Measurements from ENCODE around the gene RAB5IF.
"Not testable (repeated sequence)": the region's sequence is repeated elsewhere in the genome, so short reads cannot be mapped to it uniquely, and the experiment has no call there.

The RAB5IF gene

GRCh38 chr20:36585410-36586125 lies 20.0 kb upstream of the RAB5IF start:
- no peak for DNase-seq (ENCODE audit: low read depth)

GRCh38 chr20:36587388-36588070 lies 18.1 kb upstream of the RAB5IF start:
- DNase-seq (ENCODE audit: low read depth), result no peak

GRCh38 chr20:36591281-36591680 lies 14.3 kb upstream of the RAB5IF start:
- no peak for DNase-seq (ENCODE audit: low read depth)

DNA sequence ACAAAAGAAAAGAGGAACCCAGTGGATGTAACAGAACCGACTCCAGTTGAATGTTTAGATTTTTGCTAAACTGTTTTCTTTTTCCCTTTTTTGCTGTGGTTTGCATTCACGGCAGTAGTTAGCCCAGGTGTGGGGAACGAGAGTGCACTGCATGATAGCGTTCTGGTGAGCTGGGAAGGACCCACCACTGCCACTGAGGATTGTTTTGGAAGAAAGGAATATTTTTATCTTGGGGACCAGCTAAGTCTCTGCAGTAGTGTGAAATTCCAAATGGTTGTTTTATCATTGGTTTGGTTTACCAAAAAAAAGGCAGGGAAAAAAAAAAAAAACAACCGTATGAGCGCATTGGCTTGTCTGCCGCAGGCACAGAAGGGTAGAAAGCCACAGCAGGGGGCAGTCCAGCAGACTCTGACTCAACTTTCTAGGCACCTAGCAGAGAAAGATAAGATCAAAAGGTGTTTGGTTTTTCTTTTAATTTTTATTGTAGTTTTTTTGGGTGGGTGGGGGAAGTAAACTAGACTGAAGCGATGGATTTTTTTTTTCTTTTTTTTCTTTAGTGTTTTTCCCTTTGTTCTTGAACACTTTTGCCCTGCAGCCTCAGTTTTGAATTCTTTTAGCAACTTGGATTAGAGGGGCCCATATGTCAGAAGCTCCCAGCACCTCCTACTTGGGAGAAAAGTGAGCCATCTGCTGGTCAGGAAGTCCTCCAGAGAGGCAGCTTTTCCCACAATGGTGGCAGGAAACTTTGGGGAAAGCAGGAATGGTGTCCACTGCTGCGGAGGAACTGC lies 13.5 kb upstream of the RAB5IF start:
- no peak for DNase-seq (ENCODE audit: low read depth)

DNA sequence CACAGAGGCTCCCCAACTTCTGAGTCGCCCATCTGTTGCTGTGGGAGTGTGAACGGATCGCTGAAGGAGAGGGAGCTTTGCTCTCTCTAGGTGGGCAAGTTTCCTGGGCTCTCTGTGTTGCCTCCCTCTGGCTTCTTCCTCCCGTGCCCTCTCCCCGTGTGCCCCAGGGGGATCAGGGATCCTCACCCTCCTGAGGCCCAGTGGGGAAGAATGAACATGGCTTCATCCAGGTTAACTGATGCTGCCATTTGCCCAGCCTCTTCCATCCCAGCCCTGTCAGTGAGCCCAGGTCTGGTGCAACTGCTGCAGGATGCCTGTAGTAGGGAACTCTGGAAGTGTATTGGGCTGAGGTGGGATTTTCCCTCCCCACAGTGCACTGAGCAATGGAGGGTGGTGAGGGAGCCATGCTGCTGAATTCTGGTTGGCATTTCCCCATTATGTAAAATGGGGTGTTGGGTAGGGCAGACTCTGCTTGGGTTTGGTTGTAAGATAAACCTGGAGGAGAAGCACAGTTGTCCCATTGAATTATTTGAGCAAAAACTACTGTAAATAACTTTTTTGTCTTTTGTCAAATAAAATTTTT lies 12.1 kb upstream of the RAB5IF start:
- DNase-seq (ENCODE audit: low read depth), result no peak

DNA sequence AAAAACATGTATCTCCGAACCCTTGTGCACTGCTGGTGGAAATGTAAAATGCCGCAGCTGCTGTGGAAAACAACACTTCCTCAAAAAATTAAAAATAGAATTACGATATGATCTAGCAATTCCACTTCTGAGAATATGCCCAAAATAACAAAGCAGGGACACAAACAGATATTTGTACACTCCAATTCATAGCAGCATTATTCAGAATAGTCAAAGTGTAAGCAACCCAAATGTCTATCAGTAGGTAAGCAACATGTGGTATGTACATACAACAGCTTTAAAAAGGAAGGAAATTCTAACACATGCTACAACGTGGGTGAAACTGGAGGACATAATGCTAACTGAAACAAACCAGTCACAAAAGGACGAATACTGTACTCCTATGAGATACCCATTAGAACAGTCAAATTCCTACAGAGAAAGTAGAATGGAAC lies 5.7 kb upstream of the RAB5IF start:
- no peak for DNase-seq (ENCODE audit: low read depth)

DNA sequence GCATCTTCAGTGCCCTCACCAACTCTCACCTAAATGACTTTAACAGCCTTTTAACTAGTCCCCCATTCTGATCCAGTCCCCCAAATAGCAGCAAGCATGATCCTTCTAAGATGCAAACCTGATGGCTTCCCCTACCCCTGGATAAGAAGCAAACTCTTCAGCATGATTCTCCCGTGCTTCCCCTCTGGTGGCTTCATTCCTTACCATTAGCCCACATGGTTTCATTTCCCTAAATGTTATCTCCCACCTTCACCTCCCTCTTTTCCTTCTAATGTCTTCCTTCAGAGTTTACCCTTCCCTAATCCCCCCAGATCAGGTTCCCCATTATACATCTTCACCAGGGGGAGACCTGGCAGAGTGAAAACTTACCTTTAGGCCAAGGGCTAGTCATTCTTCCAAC lies 4.0 kb upstream of the RAB5IF start:
- DNase-seq (ENCODE audit: low read depth), result no peak

DNA sequence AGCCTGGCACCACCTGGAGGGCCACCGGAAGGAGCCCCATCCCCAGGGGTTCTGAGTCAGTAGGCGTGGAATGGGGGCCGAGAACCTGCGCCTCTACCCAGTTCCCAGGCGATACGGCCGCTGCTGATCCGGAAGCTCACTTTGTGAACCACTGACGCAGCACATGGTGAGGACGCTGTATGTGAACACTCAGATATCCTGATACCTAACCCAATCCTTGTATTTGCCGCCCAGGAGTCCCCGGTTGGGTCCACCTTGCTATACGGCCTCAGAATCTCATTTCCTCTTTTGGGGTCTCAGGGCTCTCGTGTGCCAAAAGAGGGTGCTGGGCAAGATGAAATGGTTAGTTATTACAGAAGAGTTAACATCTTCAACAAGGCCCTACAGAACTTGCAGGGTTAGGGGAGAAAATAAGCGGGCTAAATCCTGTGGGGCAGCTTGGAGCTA lies 604 bp upstream of the RAB5IF start:
- no peak for DNase-seq (ENCODE audit: low read depth)

GRCh38 chr20:36606158-36607066 lies 833 bp downstream of the RAB5IF start:
- peak; percentile 58 for DNase-seq (ENCODE audit: low read depth)

GRCh38 chr20:36607586-36608387 lies 2.2 kb downstream of the RAB5IF start:
- DNase-seq (ENCODE audit: low read depth), result peak; percentile 11

GRCh38 chr20:36608388-36608728 lies 2.8 kb downstream of the RAB5IF start:
- not testable (repeated sequence) for DNase-seq (ENCODE audit: low read depth)

GRCh38 chr20:36611625-36612024 lies 6.0 kb downstream of the RAB5IF start:
- no peak for DNase-seq (ENCODE audit: low read depth)

DNA sequence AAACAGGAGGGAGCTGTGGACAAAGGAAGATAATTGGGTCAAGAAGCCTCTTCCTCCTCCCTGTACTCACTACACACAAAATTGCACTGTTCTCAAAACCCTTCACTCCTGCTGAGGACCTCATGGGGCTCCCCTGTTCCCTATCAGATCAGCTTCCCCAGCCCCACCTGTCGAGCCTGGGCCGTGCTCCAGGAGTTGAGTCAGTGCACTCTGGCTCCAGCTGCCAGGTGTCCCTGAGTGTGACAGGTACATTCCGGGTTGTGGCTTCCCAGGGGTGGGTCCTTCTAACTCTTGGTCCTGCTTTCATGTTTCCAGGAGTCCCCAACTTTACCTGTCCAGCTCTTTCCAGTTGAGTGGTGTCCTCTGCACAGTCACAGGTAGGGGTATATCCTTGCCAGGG lies 8.4 kb downstream of the RAB5IF start:
- no peak for DNase-seq (ENCODE audit: low read depth)

DNA sequence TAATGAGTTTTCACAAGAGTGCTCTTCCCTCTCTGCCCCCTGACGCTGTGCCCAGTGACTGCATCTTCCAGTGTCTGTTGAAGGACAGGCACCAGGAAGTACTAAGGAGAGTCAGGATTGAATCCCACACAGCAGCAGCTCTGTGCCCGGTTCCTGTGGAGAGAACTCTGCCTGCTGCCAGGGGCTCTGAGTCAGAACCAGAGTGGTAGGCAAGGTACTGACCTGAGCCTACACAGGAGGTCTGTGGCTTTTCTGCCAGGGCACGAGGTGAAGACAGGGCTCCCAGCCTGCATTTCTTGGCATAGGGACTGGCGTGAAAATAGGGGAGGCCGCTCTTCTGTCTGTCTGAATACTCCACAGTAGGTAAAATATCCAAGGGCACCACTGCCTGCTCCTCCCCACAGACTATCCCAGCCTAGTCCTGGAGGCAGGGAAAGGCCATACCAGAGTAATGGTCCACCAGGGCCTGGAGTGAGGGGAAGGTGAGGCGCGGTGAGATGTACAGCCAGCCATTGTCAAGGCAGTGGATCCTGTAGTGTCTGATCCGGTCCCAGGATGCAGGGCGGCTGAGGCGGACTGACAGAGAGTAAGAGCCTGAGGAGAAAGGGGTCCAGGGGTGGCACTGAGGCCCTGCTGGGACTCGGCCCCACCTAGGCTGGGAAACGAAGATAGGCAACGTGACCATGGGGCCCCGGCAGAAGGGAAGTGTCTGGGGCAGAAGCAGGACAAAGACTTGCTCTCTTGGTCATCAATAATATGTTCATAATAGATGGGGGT lies 9.4 kb downstream of the RAB5IF start:
- DNase-seq (ENCODE audit: low read depth), result peak; percentile 21

DNA sequence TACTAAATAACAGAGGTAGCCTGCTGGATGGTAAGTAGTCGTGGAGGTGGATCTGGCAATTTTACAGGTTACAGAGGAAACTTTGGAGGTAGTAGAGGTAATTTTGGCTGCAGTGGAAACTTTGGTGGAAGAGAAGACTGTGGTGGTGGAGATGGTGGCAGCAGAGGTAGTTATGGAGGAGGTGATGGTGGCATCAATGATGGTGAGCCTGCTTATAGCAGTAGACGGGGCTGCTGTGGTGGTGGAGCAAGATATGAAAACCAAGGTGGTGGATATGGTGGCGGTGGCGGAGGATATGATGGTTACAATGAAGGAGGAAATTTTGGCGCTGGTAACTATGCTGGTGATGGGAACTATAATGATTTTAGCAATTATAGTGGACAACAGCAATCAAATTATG lies 15.3 kb downstream of the RAB5IF start:
- DNase-seq (ENCODE audit: low read depth), result no peak

GRCh38 chr20:36623444-36623843 lies 17.9 kb downstream of the RAB5IF start:
- DNase-seq (ENCODE audit: low read depth), result no peak

DNA sequence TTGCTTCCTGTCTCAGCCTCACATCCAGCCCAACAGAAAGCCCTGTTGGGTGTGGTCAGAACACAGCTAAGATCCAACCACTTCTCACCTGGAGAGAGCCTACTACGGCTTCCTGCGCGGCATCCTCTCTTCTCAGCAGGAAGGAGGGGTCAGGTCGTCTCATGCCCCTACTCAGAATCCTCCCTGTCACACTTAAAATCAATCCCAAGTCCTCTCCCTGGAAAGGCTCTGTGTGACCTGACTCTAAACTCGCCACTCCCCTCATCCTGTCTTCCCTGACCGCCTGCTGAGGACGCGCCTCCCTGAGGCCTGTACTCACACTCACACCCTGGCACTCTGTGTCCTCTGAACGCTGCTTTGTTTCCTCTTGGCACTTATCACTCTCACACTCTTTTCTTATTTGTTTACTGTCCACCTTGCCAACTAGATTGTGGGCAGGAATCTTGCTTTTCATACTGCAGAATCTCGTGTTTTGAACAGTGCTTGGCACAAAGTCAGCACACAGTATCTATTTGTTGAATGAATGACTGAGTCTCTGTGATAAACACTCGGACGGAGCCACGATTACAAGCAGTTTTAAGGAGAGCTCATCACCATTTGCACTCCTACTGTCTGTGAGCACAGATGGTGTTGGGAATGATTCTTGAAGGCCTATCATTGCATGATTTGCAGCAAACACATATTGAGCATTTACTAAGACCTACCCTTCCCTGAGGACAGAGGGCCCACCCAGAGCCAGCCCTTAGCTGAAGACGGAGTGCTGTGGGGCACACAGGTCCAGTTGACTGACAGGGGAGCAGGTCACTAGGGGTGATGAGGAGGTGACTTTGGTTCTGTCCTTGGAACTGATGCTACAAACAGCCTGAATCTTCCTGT lies 18.7 kb downstream of the RAB5IF start:
- DNase-seq (ENCODE audit: low read depth), result no peak

DNA sequence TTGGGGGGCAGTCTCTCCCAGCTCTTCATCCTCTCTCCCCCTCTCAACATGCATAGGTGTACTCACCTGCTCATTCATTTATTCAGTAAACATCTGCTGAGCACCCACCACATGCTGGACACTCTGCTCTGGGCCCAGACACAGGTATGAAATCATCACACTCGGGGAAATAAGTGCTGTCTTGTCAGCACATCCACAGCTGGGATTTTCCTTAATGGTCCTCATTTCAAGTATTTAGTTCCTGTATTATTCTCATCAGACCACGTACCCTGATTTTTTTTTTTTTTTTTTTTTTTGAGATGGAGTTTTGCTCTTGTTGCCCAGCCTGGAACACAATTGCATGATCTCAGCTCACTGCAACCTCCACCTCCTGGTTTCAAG lies 19.4 kb downstream of the RAB5IF start:
- no peak for DNase-seq (ENCODE audit: low read depth)

GRCh38 chr20:36628076-36628475 lies 22.5 kb downstream of the RAB5IF start:
- no peak for DNase-seq (ENCODE audit: low read depth)
